Measurements from ENCODE around the gene FOXE3.

DNA sequence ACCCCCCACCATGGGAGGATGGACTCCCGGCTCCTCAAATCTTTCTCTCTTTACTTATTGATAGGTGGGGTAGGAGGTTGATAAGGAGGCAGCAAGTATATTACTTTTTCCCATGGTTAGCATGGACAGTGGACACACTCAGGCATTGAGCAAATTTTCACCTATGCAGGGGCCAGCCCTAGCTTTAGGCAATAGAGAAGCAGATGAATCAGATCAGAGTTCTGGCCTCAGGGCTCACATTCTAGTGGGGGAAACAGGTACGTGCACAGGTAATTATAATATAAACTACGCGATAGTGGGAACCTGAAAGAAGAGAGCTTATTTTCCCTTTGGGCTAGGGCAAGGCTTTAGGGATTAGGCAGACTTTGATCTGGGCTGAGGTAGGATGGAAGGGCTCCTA, 13.5 kb upstream of the FOXE3 start:
- TF ChIP-seq, protein P1, sequence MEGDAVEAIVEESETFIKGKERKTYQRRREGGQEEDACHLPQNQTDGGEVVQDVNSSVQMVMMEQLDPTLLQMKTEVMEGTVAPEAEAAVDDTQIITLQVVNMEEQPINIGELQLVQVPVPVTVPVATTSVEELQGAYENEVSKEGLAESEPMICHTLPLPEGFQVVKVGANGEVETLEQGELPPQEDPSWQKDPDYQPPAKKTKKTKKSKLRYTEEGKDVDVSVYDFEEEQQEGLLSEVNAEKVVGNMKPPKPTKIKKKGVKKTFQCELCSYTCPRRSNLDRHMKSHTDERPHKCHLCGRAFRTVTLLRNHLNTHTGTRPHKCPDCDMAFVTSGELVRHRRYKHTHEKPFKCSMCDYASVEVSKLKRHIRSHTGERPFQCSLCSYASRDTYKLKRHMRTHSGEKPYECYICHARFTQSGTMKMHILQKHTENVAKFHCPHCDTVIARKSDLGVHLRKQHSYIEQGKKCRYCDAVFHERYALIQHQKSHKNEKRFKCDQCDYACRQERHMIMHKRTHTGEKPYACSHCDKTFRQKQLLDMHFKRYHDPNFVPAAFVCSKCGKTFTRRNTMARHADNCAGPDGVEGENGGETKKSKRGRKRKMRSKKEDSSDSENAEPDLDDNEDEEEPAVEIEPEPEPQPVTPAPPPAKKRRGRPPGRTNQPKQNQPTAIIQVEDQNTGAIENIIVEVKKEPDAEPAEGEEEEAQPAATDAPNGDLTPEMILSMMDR (IDR thresholded peaks at IDR 0.05) = no peak
- TF ChIP-seq POLR2A (IDR thresholded peaks at IDR 0.05) (no peak), EP300 (IDR thresholded peaks at IDR 0.05) (no peak)

All from ovary (tissue), 3 donors.